Fibroblast of skin of right biceps (primary cell): ENCODE results near the gene ATL2.
"Not testable (repeated sequence)": the region's sequence is repeated elsewhere in the genome, so short reads cannot be mapped to it uniquely, and the experiment has no call there.

Experiments
- DNase-seq: peaks from one replicate; pipeline ENCODE4 v3.0.0-alpha.2; 2013

ATL2 gene

GRCh38 chr2:38377050-38377828 lies at the start of gene ATL2:
Gene ATL2 (minus strand): TSS chr2:38377273. CDS start chr2:38377260, 13 bp downstream.
- peak; percentile 96 for DNase-seq

- DNase-seq = no peak
Observed at GRCh38 chr2:38423763-38424162, 46.7 kb upstream of the ATL2 start.

GRCh38 chr2:38421274-38422056 lies 44.4 kb upstream of the ATL2 start:
- no peak for DNase-seq

- no peak for DNase-seq
Observed at GRCh38 chr2:38419499-38419898, 42.4 kb upstream of the ATL2 start.

- DNase-seq = no peak
Observed at GRCh38 chr2:38418735-38419134, 41.7 kb upstream of the ATL2 start.

- no peak for DNase-seq
Observed at GRCh38 chr2:38417745-38418689, 40.9 kb upstream of the ATL2 start.

- no peak for DNase-seq
Observed at GRCh38 chr2:38416296-38417036, 39.4 kb upstream of the ATL2 start.

GRCh38 chr2:38415728-38416291 lies 38.7 kb upstream of the ATL2 start:
- DNase-seq = no peak

- no peak for DNase-seq
Observed at GRCh38 chr2:38415023-38415422, 38.0 kb upstream of the ATL2 start.

- not testable (repeated sequence) for DNase-seq
Observed at GRCh38 chr2:38412235-38412871, 35.3 kb upstream of the ATL2 start.

- DNase-seq = no peak
Observed at GRCh38 chr2:38409156-38410102, 32.4 kb upstream of the ATL2 start.

- DNase-seq = no peak
Observed at GRCh38 chr2:38407111-38407682, 30.1 kb upstream of the ATL2 start.

- no peak for DNase-seq
Observed at GRCh38 chr2:38406597-38407110, 29.6 kb upstream of the ATL2 start.

- DNase-seq = no peak
Observed at GRCh38 chr2:38405917-38406596, 29.0 kb upstream of the ATL2 start.

GRCh38 chr2:38400513-38400912 lies 23.4 kb upstream of the ATL2 start:
- no peak for DNase-seq

- no peak for DNase-seq
Observed at GRCh38 chr2:38398739-38399138, 21.7 kb upstream of the ATL2 start.

- DNase-seq = peak; percentile 83
Observed at GRCh38 chr2:38394903-38395341, 17.8 kb upstream of the ATL2 start.

GRCh38 chr2:38394041-38394440 lies 17.0 kb upstream of the ATL2 start:
- no peak for DNase-seq

- no peak for DNase-seq
Observed at GRCh38 chr2:38390947-38391346, 13.9 kb upstream of the ATL2 start.
